Stimulated activated CD8-positive, alpha-beta memory T cell treated with anti-CD3 and anti-CD28 coated beads, Interleukin-4, amount 100 ng/mL, for 1 hour (primary cell): Measurements from ENCODE around the gene GARRE1.

ENCODE experiments used
- DNase-seq, 2 donors: peaks; one replicate each; pipeline ENCODE4 v3.0.0-alpha.2; 2020; ENCODE audit warnings: low read depth in 2 of 2, low spot score in 1 of 2

Gene GARRE1

DNA sequence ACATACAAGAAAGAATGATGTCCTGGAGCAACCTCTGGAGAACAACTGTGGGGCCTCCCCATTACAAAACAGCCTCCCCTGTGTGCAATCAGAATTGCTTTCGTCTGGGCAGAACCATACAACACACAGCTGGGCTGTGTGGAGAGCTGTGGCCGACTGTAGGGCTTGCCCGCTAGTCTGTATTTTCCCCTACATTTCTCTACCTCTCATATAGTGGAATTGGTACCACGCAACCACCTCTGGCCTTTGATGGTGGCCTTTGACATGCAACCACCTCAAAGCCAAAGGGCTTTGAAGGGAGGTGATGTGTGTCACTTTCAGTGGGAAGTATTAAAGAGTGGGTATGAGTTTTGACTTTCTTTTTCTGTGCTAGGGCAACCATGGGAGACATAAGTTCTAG lies 34.0 kb downstream of the GARRE1 start:
- DNase-seq = no peak

DNA sequence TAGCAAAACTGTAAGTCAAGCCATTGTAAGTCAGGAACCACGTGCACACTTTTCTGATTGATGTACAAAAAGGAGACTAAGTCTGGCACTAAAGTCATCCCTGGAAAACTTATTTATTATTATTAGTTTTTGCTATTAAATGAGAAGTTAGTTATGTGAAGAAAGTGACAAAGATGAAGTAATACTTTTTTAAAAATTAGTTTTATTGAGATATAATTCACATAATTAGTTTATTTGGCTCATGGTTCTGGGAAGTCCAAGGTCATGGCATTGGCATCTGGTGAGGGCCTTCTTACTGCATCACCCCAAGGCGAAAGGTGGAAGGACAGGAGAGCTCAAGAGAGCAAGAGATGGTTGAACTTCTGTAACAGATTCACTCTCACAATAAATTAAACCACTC lies 36.9 kb downstream of the GARRE1 start:
- DNase-seq = no peak

- no peak for DNase-seq
Measured at GRCh38 chr19:34295103-34295502, 40.7 kb downstream of the GARRE1 start.

DNA sequence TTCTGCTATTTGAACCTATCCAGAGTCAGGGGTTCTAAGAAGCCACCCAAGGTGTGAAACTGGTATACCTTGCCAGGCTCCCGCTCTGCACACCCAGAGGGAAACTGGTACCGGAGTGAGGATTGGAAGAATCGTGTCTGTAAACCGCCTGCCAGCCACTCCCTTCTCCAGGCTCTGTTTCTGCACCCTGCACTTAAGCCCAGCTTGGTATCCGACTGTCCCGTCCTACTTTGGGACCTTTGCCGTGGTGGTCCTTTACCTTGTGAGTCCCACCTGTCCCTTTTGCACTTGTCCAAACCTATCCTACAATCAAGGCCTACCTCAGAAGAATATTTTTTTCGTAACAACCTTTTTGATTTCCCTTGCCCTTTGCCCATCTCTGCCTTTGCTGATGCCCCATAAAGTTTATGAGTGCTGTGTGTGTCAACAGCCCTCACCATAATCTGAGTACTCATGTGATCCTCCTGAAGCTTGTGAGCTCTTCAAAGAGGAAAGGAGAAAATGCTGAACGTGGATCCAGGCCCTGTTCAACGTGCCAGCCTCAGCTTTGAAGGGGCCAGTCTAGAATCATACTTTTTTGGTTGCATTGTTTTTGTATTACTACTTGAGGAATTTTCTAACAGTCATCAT lies 44.7 kb downstream of the GARRE1 start:
- DNase-seq = no peak

DNA sequence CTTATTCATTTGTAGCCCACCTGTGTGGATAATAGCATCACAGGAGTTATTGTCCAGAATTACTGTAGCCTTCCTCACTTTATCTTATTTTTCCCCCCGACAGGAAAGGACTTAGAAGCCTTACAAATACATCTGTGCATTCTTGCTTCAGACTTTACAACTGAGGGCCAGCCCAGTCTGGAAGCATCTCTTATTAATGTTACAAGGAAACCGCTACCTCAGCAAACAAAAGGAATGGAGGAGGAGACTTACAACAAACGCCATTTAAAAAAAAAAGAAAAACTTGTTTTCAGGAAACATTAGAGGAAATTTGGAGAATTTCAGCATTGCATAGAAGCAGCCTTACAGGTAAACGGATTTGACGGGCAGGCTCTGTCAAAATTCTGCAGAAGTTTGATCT lies 45.2 kb downstream of the GARRE1 start:
- DNase-seq = no peak

- DNase-seq = no peak
Measured at GRCh38 chr19:34300380-34300779, 46.0 kb downstream of the GARRE1 start.

DNA sequence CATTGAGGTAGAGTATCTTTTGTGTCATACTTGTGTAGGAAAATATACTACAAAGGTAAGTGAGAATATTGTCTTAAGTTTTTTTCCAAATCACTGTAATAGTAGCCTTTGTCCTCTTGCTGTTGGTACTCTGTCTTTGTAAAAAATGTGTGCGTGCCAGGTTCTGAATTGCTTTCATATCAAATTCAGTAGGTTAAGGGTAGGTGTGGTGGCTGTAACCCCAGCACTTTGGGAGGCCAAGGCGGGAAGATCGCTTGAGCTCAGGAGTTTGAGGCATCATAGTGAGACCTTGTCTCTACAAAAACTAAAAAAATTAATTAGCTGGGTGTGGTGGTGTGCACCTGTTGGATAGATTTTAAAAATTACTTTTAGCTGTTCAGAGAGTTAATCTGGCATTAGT lies 46.6 kb downstream of the GARRE1 start:
- DNase-seq = no peak
